B cell (primary cell): ENCODE data around the gene SLC51B. TPM values are rescaled to one million over a fixed set of nuclear protein-coding genes. Genes with fewer than 3 reads are reported as not detected.

ENCODE experiments used
- ATAC-seq: fragments of 200-7000 bp; cut with Tn5 transposase; one replicate; pipeline ENCODE4 v1.10.0; 2021; ENCODE audit warnings: low read depth, mild to moderate bottlenecking, moderate number of reproducible peaks, moderate library complexity
- CTCF ChIA-PET: fragments of 350-600 bp; sonication (Branson Sonifier 250); formaldehyde crosslinking; loops from one replicate; lab custom pipeline; 2021; ENCODE audit warnings: antibody characterized with exemption, inconsistent platforms; lab: Charles Lee
- POLR2A ChIA-PET: fragments of 350-600 bp; sonication (Branson Sonifier 250); formaldehyde crosslinking; loops from one replicate; lab custom pipeline; 2021; ENCODE audit warnings: antibody characterized with exemption; lab: Charles Lee
- DNase-seq: peaks from one replicate; pipeline ENCODE4 v3.0.0; 2013
- H2AFZ ChIP-seq: 2 replicates; pipeline ENCODE4 v1.6.1; 2012; ENCODE audit warnings: mild to moderate bottlenecking, low read depth, low read length; ENCODE audit not compliant: insufficient read depth, poor library complexity, severe bottlenecking
- H3K27ac ChIP-seq, 2 donors: 1 replicate in 1 of 2; 2 replicates in 1 of 2; pipeline ENCODE4 v1.5.1; 2012 to 2013; ENCODE audit warnings: low read length in 2 of 2, mild to moderate bottlenecking in 2 of 2, moderate library complexity in 1 of 2
- H3K27me3 ChIP-seq, 4 experiments: fragments of 200-600 bp in 1 of 4; sonication (generic) in 1 of 4; replicated peaks in 1 of 4; 1 replicate in 2 of 4; 2 replicates in 2 of 4; pipeline versions ENCODE4 v1.6.1 to v1.7.0; 2013 to 2016; ENCODE audit warnings: low read length in 3 of 4, mild to moderate bottlenecking in 2 of 4, mixed read lengths in 1 of 4, moderate library complexity in 1 of 4; ENCODE audit not compliant: insufficient read depth in 4 of 4, control insufficient read depth in 3 of 4; ENCODE audit errors: control extremely low read depth in 1 of 4
- H3K36me3 ChIP-seq, 2 experiments: replicated peaks in 1 of 2; 1 replicate in 1 of 2; 2 replicates in 1 of 2; pipeline versions ENCODE4 v1.6.1 to v1.7.1; 2013; ENCODE audit warnings: low read length in 1 of 2; ENCODE audit not compliant: insufficient read depth in 2 of 2, control insufficient read depth in 1 of 2; ENCODE audit errors: control extremely low read depth in 1 of 2, extremely low read depth in 1 of 2
- H3K4me1 ChIP-seq, 2 donors: fragments of 200-600 bp in 1 of 2; sonication (generic) in 1 of 2; 1 replicate in 1 of 2; 2 replicates in 1 of 2; pipeline versions ENCODE4 v1.5.1 to v1.6.1; 2013 to 2017; ENCODE audit warnings: low read length in 2 of 2; ENCODE audit not compliant: control insufficient read depth in 2 of 2, insufficient read depth in 2 of 2
- H3K4me2 ChIP-seq: replicated peaks from 2 replicates; pipeline ENCODE3; 2012; ENCODE audit warnings: mild to moderate bottlenecking, low read depth, low read length; ENCODE audit not compliant: poor library complexity, severe bottlenecking
- H3K4me3 ChIP-seq, 5 experiments: fragments of 200-600 bp in 1 of 5; sonication (generic) in 1 of 5; 1 replicate in 3 of 5; 2 replicates in 2 of 5; pipeline versions ENCODE4 v1.5.1 to v1.7.0; 2011 to 2016; ENCODE audit warnings: low read length in 4 of 5, mild to moderate bottlenecking in 4 of 5, low read depth in 2 of 5, control low read depth in 1 of 5, moderate library complexity in 1 of 5; ENCODE audit not compliant: insufficient read depth in 1 of 5; ENCODE audit errors: control extremely low read depth in 1 of 5, extremely low read depth in 1 of 5
- H3K79me2 ChIP-seq: fragments of 200-600 bp; sonication (generic); one replicate; pipeline ENCODE4 v1.6.0; 2016; ENCODE audit warnings: low read length; ENCODE audit not compliant: control insufficient read depth, insufficient read depth
- H3K9ac ChIP-seq: fragments of 200-600 bp; sonication (generic); 2 replicates; pipeline ENCODE4 v1.6.1; 2017; ENCODE audit warnings: mild to moderate bottlenecking, low read length, moderate library complexity
- H3K9me3 ChIP-seq, 3 donors: one replicate each; pipeline versions ENCODE4 v1.6.1 to v1.7.1; 2013; ENCODE audit warnings: low read length in 2 of 3; ENCODE audit not compliant: control insufficient read depth in 2 of 3, insufficient read depth in 1 of 3; ENCODE audit errors: control extremely low read depth in 1 of 3
- H4K20me1 ChIP-seq: 2 replicates; pipeline ENCODE4 v1.6.0; 2012; ENCODE audit warnings: mild to moderate bottlenecking, low read length; ENCODE audit not compliant: insufficient read depth, control insufficient read depth, poor library complexity, severe bottlenecking
- H3K27ac Mint-ChIP-seq: one replicate; pipeline ENCODE4 v1.8.0; 2021; ENCODE audit warnings: mixed read lengths
- H3K27me3 Mint-ChIP-seq: one replicate; pipeline ENCODE4 v1.8.0; 2021; ENCODE audit warnings: mixed read lengths
- H3K4me1 Mint-ChIP-seq: one replicate; pipeline ENCODE4 v1.8.0; 2021; ENCODE audit warnings: mixed read lengths
- H3K4me3 Mint-ChIP-seq: one replicate; pipeline ENCODE4 v1.8.0; 2021; ENCODE audit warnings: mixed read lengths
- H3K9me3 Mint-ChIP-seq: one replicate; pipeline ENCODE4 v1.8.0; 2022; ENCODE audit warnings: mixed read lengths; ENCODE audit not compliant: insufficient read depth
- EZH2 ChIP-seq: IDR thresholded peaks from 2 replicates; pipeline ENCODE4 v1.6.1; 2012; ENCODE audit warnings: borderline replicate concordance, low read depth, mild to moderate bottlenecking, moderate library complexity, low read length; ENCODE audit not compliant: insufficient read depth, poor library complexity, severe bottlenecking
- WGBS: methylation state at CpG from one replicate; pipeline ENCODE4 v1.1.5; 2013; ENCODE audit warnings: missing lambda C conversion rate; ENCODE audit not compliant: insufficient coverage; 5-methylcytosine and 5-hydroxymethylcytosine counted together
- intact Hi-C: fragments of 100-400 bp; cut with micrococcal nuclease; formaldehyde crosslinking; loops from one replicate; pipeline ENCODE4 v1.10.0; 2022
- polyA plus RNA-seq: library from polyadenylated mRNA; depleted of rRNA; stranded (reverse); fragments of >200 nt; gene quantifications from 2 replicates; pipeline ENCODE4 v1.2.3, GENCODE V29; 2012
- total RNA-seq, 2 donors: library from RNA; stranded (reverse); fragments of 120-200 nt in 1 of 2; gene quantifications; 1 replicate in 1 of 2; 2 replicates in 1 of 2; pipeline versions ENCODE4 v1.2.3 to v1.2.4, GENCODE V29; 2013 to 2022
- TF ChIP-seq, protein P1 (sequence below): fragments of 200-600 bp; IDR thresholded peaks from one replicate; pipeline ENCODE4 v1.8.0; 2022; ENCODE audit warnings: antibody characterized with exemption, mild to moderate bottlenecking

Gene SLC51B
- total and polyA plus RNA-seq, 2 donors (not counting 1 experiment from before 2014, with no cell fraction given): not detected

DNA sequence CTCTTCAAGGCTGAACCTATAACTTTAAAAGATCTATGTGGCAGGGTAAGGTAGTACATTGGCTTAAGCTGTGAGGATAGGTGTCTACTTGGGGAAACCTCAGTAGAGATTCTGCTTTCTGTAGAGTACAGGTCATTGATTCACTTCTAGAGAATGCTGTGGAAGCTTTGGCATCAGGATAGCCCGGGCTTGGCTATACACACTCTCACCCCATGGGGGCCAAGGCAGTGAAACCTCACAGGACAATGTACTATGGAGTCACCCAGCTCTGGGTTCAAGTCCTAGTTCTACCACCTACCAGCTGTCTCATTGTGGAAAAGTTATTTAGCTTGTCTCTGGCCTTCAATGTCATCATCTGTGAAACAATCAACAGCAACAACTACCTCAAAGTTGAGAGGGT lies 24.8 kb upstream of the SLC51B start:
- 100% methylated on average over 1 of the region's 1 CpG for WGBS
- no peak overlapping the region for H3K27ac ChIP-seq
- no peaks in the 10 kb centered on the region for H4K20me1 ChIP-seq
- H3K4me2 ChIP-seq: no peak overlapping the region
- H3K4me3 ChIP-seq: no peak overlapping the region
- TF ChIP-seq, protein P1, sequence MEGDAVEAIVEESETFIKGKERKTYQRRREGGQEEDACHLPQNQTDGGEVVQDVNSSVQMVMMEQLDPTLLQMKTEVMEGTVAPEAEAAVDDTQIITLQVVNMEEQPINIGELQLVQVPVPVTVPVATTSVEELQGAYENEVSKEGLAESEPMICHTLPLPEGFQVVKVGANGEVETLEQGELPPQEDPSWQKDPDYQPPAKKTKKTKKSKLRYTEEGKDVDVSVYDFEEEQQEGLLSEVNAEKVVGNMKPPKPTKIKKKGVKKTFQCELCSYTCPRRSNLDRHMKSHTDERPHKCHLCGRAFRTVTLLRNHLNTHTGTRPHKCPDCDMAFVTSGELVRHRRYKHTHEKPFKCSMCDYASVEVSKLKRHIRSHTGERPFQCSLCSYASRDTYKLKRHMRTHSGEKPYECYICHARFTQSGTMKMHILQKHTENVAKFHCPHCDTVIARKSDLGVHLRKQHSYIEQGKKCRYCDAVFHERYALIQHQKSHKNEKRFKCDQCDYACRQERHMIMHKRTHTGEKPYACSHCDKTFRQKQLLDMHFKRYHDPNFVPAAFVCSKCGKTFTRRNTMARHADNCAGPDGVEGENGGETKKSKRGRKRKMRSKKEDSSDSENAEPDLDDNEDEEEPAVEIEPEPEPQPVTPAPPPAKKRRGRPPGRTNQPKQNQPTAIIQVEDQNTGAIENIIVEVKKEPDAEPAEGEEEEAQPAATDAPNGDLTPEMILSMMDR: no peak
- TF ChIP-seq EZH2: no peak
- H3K27me3 Mint-ChIP-seq: no peaks in the 10 kb centered on the region
- H3K27ac Mint-ChIP-seq: no peak overlapping the region
- H3K36me3 ChIP-seq: peaks cover 8 to 45% of the 10 kb centered on the region in 2 experiments
- H2AFZ ChIP-seq: no peak overlapping the region
- ChIA-PET CTCF (interaction anchor here (1.2 kb wide), 1 partner anchor 212 kb away, joined by 3 read pairs; no protein-coding TSS in a partner anchor), POLR2A (interaction anchor here (0.7 kb wide), 1 partner anchor 240 kb away, joined by 4 read pairs; no protein-coding TSS in a partner anchor)
- no peaks in the 10 kb centered on the region for H3K27me3 ChIP-seq
- H3K9ac ChIP-seq: no peak overlapping the region
- H3K9me3 Mint-ChIP-seq: no peaks in the 10 kb centered on the region
- DNase-seq (no peak), ATAC-seq (no peak)
- peaks cover 5% of the 10 kb centered on the region for H3K79me2 ChIP-seq
- intact Hi-C loops: no loop called here
- H3K9me3 ChIP-seq: no peaks in the 10 kb centered on the region
- no peaks in the 10 kb centered on the region for H3K4me1 ChIP-seq
- H3K4me1 Mint-ChIP-seq: no peaks in the 10 kb centered on the region
- no peak overlapping the region for H3K4me3 Mint-ChIP-seq

DNA sequence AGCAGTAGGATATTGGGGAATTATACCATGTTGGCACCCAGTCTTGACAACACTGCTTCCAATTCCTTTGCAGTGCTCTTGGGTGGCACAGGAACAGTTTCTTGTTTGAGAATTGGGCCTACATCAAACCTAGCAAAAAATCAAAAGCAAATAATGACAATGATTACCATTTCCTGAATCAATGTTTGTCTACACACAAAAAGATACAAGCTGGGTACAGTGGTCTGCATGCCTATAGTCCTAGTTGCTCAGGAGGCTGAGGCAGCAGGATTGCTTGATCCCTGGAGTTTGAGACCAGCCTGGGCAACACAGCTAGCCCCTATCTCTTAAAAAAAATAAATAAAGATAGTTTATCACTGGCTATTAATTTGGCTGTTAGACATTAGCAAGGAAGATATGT lies 23.7 kb upstream of the SLC51B start:
- Histone ChIP-seq H3K9ac (no peak overlapping the region), H3K4me1 (no peaks in the 10 kb centered on the region), H3K27ac (no peak overlapping the region), H3K4me3 (no peak overlapping the region), H2AFZ (no peak overlapping the region), H3K4me2 (no peak overlapping the region), H3K36me3 (peaks cover 8 to 41% of the 10 kb centered on the region in 2 experiments), H3K9me3 (no peaks in the 10 kb centered on the region), H4K20me1 (no peaks in the 10 kb centered on the region), H3K27me3 (no peaks in the 10 kb centered on the region), H3K79me2 (peaks cover 5% of the 10 kb centered on the region)
- ChIA-PET CTCF (no interaction called here), POLR2A (no interaction called here)
- Mint-ChIP-seq H3K27me3 (no peaks in the 10 kb centered on the region), H3K9me3 (no peaks in the 10 kb centered on the region), H3K4me1 (no peaks in the 10 kb centered on the region), H3K27ac (no peak overlapping the region), H3K4me3 (no peak overlapping the region)
- ATAC-seq: no peak
- intact Hi-C loops: no loop called here
- TF ChIP-seq, protein P1: no peak
- TF ChIP-seq EZH2: no peak
- no peak for DNase-seq
